Adrenal gland (tissue), 19 donors: ENCODE measurements around the gene ZSCAN1. TPM values are rescaled to one million over a fixed set of nuclear protein-coding genes. Genes with fewer than 3 reads are reported as not detected.
A peak's percentile ranks its signal among the peaks of the same experiment; 100 is the strongest.

Source experiments
- DNase-seq, 7 donors: peaks; one replicate each; pipeline ENCODE4 v3.0.0-alpha.2; 2019 to 2020
- H3K27ac ChIP-seq, 5 donors: fragments of 200-600 bp; sonication (generic) in 4 of 5; 1 replicate in 3 of 5; 2 replicates in 2 of 5; pipeline versions ENCODE4 v1.5.1 to v1.8.0; 2016 to 2020; ENCODE audit warnings: mild to moderate bottlenecking in 1 of 5
- H3K27me3 ChIP-seq: fragments of 200-600 bp; 2 replicates; pipeline ENCODE4 v1.8.0; 2021
- H3K36me3 ChIP-seq, 2 donors: fragments of 200-600 bp; replicated peaks in 1 of 2; 1 replicate in 1 of 2; 2 replicates in 1 of 2; pipeline versions ENCODE4 v1.5.1 to v1.8.0; 2018 to 2022
- H3K4me1 ChIP-seq, 2 donors: fragments of 200-600 bp; replicated peaks in 1 of 2; 1 replicate in 1 of 2; 2 replicates in 1 of 2; pipeline versions ENCODE4 v1.5.1 to v1.8.0; 2018 to 2021
- H3K4me3 ChIP-seq, 4 donors: fragments of 200-600 bp; sonication (generic) in 3 of 4; one replicate each; pipeline ENCODE4 v1.5.1; 2016 to 2018
- H3K9me3 ChIP-seq, 3 donors: fragments of 200-600 bp; sonication (generic) in 1 of 3; replicated peaks in 1 of 3; 1 replicate in 2 of 3; 2 replicates in 1 of 3; pipeline versions ENCODE4 v1.5.1 to v1.8.0; 2016 to 2021
- CTCF ChIP-seq, 6 experiments: fragments of 450-650 bp in 4 of 6; fragments of 200-600 bp in 2 of 6; sonication (generic) in 1 of 6; IDR thresholded peaks; 1 replicate in 5 of 6; 2 replicates in 1 of 6; pipeline versions ENCODE4 v1.5.1 to v1.8.0; 2016 to 2021; ENCODE audit warnings: antibody characterized with exemption in 6 of 6, mild to moderate bottlenecking in 2 of 6, moderate library complexity in 1 of 6
- POLR2A ChIP-seq, 2 donors: fragments of 450-650 bp; IDR thresholded peaks; one replicate each; pipeline ENCODE4 v1.6.1; 2017; ENCODE audit warnings: antibody characterized with exemption in 2 of 2, mild to moderate bottlenecking in 2 of 2, moderate library complexity in 1 of 2
- WGBS, 4 donors: extraction: QIAGEN DNeasy Blood & Tissue Kit in 2 of 4; methylation state at CpG; one replicate each; pipeline versions ENCODE4 v1.1.5 to v1.1.7; 2013 to 2017; 5-methylcytosine and 5-hydroxymethylcytosine counted together
- intact Hi-C, 2 donors: fragments of 100-400 bp; cut with DNase I; formaldehyde crosslinking; loops; one replicate each; pipeline versions ENCODE4 v1.14.1 to v1.15.0; 2022 to 2023
- long read RNA-seq, 10 donors: library from polyadenylated mRNA in 3 of 10; unstranded in 2 of 10; stranded (forward) in 1 of 10; transcript quantifications; one replicate each; pipeline ENCODE4 v2.0.0 and lab custom pipeline, GENCODE V29; 2021 to 2026
- polyA plus RNA-seq, 3 donors: library from polyadenylated mRNA; stranded (reverse); fragments of 200-250 nt in 2 of 3; fragments of 350-450 nt in 1 of 3; fragmentation: Illumina TruSeq in 1 of 3; extraction: RNeasy Lipid Tissue Mini Kit (QIAGEN cat#74804) in 1 of 3; gene quantifications; one replicate each; pipeline ENCODE4 v1.2.3, GENCODE V29; 2013 to 2014
- total RNA-seq, 9 donors: library from RNA; depleted of rRNA in 4 of 9; stranded (reverse); fragments of >200 nt in 4 of 9; fragments of 120-200 nt in 1 of 9; fragmentation: NEBNext Ultra II Directional in 1 of 9; extraction: Animal tissue kit (Norgen Biotek cat#: 25700) in 1 of 9; gene quantifications; one replicate each; pipeline versions ENCODE4 v1.1.0 to v1.2.4, GENCODE V29; 2013 to 2023
- donor health status: healthy with polysubstance abuse.
- donor health status: Bipolar disorder and iron deficiency.
- donor health status: DM: yes; HTN: yes; CAD: no.
- donor health status: DM: no; HTN: no; CAD: no.
- donor health status: DM: no; HTN: no; CAD: no.
- donor health status: DM: yes; HTN: yes; CAD: no.

ZSCAN1 gene
- total RNA-seq (1 to 10 TPM in 1 of 9 donors, under 1 TPM in 3, not detected in 5; 0.25 to 1.8 (median 0.76) TPM), polyA plus RNA-seq (1 to 10 TPM in 2 of 3 donors, under 1 TPM in 1; 0.13 to 4.3 (median 1.8) TPM)
- long read RNA-seq, donor 1, partial matches to known transcripts: 0 of 1 reads
- long read RNA-seq, donor 1, other reads (novel, unspliced or antisense): 0 of 1 reads
- long read RNA-seq, donor 2: 0 reads
- long read RNA-seq, donor 3, partial matches to known transcripts: 0 of 2 reads
- long read RNA-seq, donor 3, other reads (novel, unspliced or antisense): 0 of 2 reads
- long read RNA-seq, donor 4, partial matches to known transcripts: 1 of 1 reads
- long read RNA-seq, donor 4, other reads (novel, unspliced or antisense): 0 of 1 reads
- long read RNA-seq, donor 5, partial matches to known transcripts: 0 of 1 reads
- long read RNA-seq, donor 5, other reads (novel, unspliced or antisense): 0 of 1 reads
- long read RNA-seq, donor 6, partial matches to known transcripts: 1 of 2 reads
- long read RNA-seq, donor 6, other reads (novel, unspliced or antisense): 0 of 2 reads
- long read RNA-seq, donor 7: 0 reads
- long read RNA-seq, donor 8, partial matches to known transcripts: 5 of 5 reads
- long read RNA-seq, donor 8, other reads (novel, unspliced or antisense): 0 of 5 reads
- long read RNA-seq, donor 9: 0 reads
- long read RNA-seq, donor 10, partial matches to known transcripts: 0 of 1 reads
- long read RNA-seq, donor 10, other reads (novel, unspliced or antisense): 0 of 1 reads

GRCh38 chr19:58033741-58034476, at the start of gene ZSCAN1:
TSS of gene ZSCAN1 (plus strand) at chr19:58034025. CDS start at chr19:58037837, 3,812 bp downstream.
- TF ChIP-seq POLR2A (IDR thresholded peaks at IDR 0.05): peak in 1 of 2 donors; percentile 23
- no peak for TF ChIP-seq CTCF (IDR thresholded peaks at IDR 0.05)
- Histone ChIP-seq H3K36me3 (no peaks in the 10 kb centered on the region), H3K4me1 (no peaks in the 10 kb centered on the region), H3K27ac (no peak within 1 kb of the TSS), H3K9me3 (no peaks in the 10 kb centered on the region), H3K27me3 (no peaks in the 10 kb centered on the region), H3K4me3 (peak within 1 kb of the TSS in 1 of 4 donors; percentile 48)
- WGBS, 4 donors: 1 to 2% (median 1%) methylated on average over 8 to 101 of the region's 101 CpGs
- DNase-seq: peak; percentile 65 to 96 (median 85)
- intact Hi-C loops: no loop called here

- Histone ChIP-seq H3K9me3 (peaks cover 0 to 80% (median 5%) of the 10 kb centered on the region in 3 donors), H3K27me3 (no peaks in the 10 kb centered on the region), H3K4me1 (no peaks in the 10 kb centered on the region), H3K4me3 (no peak overlapping the region), H3K27ac (no peak overlapping the region), H3K36me3 (peaks cover 0 to 14% of the 10 kb centered on the region in 2 donors)
- 0 to 97% (median 92%) methylated on average over 1 of the region's 1 CpG for WGBS, 4 donors
- no peak for DNase-seq
- TF ChIP-seq POLR2A (IDR thresholded peaks at IDR 0.05): no peak
- no peak for TF ChIP-seq CTCF (IDR thresholded peaks at IDR 0.05)
- intact Hi-C loops: no loop called here
These were observed 41.0 kb upstream of the ZSCAN1 start for GRCh38 chr19:57992841-57993240.

GRCh38 chr19:58000677-58001076, 33.1 kb upstream of the ZSCAN1 start:
- intact Hi-C loops: no loop called here
- H3K4me3 ChIP-seq: no peak overlapping the region
- H3K27me3 ChIP-seq: no peaks in the 10 kb centered on the region
- no peak for DNase-seq
- H3K4me1 ChIP-seq: peaks cover 5 to 13% of the 10 kb centered on the region in 2 donors
- peaks cover 0 to 49% (median 0%) of the 10 kb centered on the region in 3 donors for H3K9me3 ChIP-seq
- TF ChIP-seq POLR2A (IDR thresholded peaks at IDR 0.05): no peak
- TF ChIP-seq CTCF (IDR thresholded peaks at IDR 0.05): no peak
- H3K36me3 ChIP-seq: peaks cover 0 to 33% of the 10 kb centered on the region in 2 donors
- WGBS, 4 donors: 95 to 98% (median 96%) methylated on average over 4 of the region's 4 CpGs
- no peak overlapping the region for H3K27ac ChIP-seq
